Uterus (tissue), 4 donors: ENCODE data around the gene HAUS8. TPM values are rescaled to one million over a fixed set of nuclear protein-coding genes. Genes with fewer than 3 reads are reported as not detected.

Source experiments
- DNase-seq, 2 donors: peaks; one replicate each; pipeline ENCODE4 v3.0.0-alpha.2; 2019 to 2020
- H3K27ac ChIP-seq, 2 donors: fragments of 200-600 bp; sonication (generic); 1 replicate in 1 of 2; 2 replicates in 1 of 2; pipeline ENCODE4 v1.5.1; 2016 to 2018
- H3K27me3 ChIP-seq, 2 donors: fragments of 200-600 bp; sonication (generic); one replicate each; pipeline ENCODE4 v1.5.1; 2018 to 2019; ENCODE audit warnings: control low read depth in 1 of 2
- H3K36me3 ChIP-seq, 2 donors: fragments of 200-600 bp; sonication (generic); one replicate each; pipeline ENCODE4 v1.5.1; 2019; ENCODE audit warnings: control low read depth in 1 of 2
- H3K4me1 ChIP-seq, 2 donors: fragments of 200-600 bp; sonication (generic); one replicate each; pipeline ENCODE4 v1.5.1; 2018 to 2019; ENCODE audit warnings: control low read depth in 1 of 2
- H3K4me3 ChIP-seq, 2 donors: fragments of 200-600 bp; sonication (generic); 1 replicate in 1 of 2; 2 replicates in 1 of 2; pipeline ENCODE4 v1.5.1; 2018 to 2019; ENCODE audit warnings: mild to moderate bottlenecking in 1 of 2
- H3K9me3 ChIP-seq, 2 donors: fragments of 200-600 bp; sonication (generic); one replicate each; pipeline ENCODE4 v1.5.1; 2019; ENCODE audit warnings: control low read depth in 1 of 2
- POLR2A ChIP-seq, 2 donors: fragments of 450-650 bp; IDR thresholded peaks; one replicate each; pipeline ENCODE4 v1.6.1; 2016; ENCODE audit warnings: antibody characterized with exemption in 2 of 2, mild to moderate bottlenecking in 1 of 2, moderate library complexity in 1 of 2
- intact Hi-C: fragments of 100-400 bp; cut with DNase I; formaldehyde crosslinking; loops from one replicate; pipeline ENCODE4 v1.15.1; 2023; ENCODE audit warnings: low total_unique reads
- total RNA-seq, 4 donors: library from RNA; depleted of rRNA in 3 of 4; stranded (reverse); fragments of >200 nt in 3 of 4; gene quantifications; one replicate each; pipeline versions ENCODE4 v1.1.0 to v1.2.4, GENCODE V29; 2014 to 2023
- TF ChIP-seq, protein P1 (sequence below), 4 experiments: fragments of 200-600 bp in 2 of 4; fragments of 450-650 bp in 2 of 4; sonication (generic) in 2 of 4; IDR thresholded peaks; one replicate each; pipeline ENCODE4 v1.5.1; 2016 to 2019; ENCODE audit warnings: antibody characterized with exemption in 4 of 4, mild to moderate bottlenecking in 2 of 4, moderate library complexity in 1 of 4
- donor health status: DM: yes; HTN: yes; CAD: no.

The HAUS8 gene
- total RNA-seq, 4 donors from 2014 or later: 2.6 to 11.5 (median 6.9) TPM

DNA sequence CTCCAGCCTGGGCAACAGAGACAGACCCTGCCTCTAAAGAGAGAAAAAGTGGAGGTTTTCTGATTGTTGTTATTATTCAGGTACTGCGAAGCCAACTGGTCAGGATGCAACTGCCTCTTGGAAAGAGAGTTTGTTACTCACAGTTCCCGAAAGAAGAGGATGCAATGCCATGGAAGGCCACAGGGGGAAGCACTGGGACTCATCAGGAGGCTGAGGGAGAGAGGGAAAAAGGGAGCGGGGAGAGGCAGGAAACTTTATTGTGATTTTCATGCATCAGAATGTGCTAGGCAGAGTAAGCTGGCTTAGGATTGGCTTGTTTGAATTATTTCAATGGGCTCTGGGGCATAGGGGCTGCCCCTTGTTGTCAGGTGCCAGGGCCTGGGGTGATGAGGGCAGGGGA is 27.9 kb upstream of the HAUS8 start:
- TF ChIP-seq, protein P1, sequence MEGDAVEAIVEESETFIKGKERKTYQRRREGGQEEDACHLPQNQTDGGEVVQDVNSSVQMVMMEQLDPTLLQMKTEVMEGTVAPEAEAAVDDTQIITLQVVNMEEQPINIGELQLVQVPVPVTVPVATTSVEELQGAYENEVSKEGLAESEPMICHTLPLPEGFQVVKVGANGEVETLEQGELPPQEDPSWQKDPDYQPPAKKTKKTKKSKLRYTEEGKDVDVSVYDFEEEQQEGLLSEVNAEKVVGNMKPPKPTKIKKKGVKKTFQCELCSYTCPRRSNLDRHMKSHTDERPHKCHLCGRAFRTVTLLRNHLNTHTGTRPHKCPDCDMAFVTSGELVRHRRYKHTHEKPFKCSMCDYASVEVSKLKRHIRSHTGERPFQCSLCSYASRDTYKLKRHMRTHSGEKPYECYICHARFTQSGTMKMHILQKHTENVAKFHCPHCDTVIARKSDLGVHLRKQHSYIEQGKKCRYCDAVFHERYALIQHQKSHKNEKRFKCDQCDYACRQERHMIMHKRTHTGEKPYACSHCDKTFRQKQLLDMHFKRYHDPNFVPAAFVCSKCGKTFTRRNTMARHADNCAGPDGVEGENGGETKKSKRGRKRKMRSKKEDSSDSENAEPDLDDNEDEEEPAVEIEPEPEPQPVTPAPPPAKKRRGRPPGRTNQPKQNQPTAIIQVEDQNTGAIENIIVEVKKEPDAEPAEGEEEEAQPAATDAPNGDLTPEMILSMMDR (IDR thresholded peaks at IDR 0.05): peak in 1 of 4 experiments; percentile 19
- TF ChIP-seq POLR2A (IDR thresholded peaks at IDR 0.05): no peak
- DNase-seq: no peak
- Histone ChIP-seq H3K9me3 (no peaks in the 10 kb centered on the region), H3K27me3 (no peaks in the 10 kb centered on the region), H3K36me3 (no peaks in the 10 kb centered on the region), H3K4me1 (peaks cover 6 to 11% of the 10 kb centered on the region in 2 donors), H3K27ac (no peak overlapping the region), H3K4me3 (no peak overlapping the region)
- intact Hi-C loops: no loop called here

DNA sequence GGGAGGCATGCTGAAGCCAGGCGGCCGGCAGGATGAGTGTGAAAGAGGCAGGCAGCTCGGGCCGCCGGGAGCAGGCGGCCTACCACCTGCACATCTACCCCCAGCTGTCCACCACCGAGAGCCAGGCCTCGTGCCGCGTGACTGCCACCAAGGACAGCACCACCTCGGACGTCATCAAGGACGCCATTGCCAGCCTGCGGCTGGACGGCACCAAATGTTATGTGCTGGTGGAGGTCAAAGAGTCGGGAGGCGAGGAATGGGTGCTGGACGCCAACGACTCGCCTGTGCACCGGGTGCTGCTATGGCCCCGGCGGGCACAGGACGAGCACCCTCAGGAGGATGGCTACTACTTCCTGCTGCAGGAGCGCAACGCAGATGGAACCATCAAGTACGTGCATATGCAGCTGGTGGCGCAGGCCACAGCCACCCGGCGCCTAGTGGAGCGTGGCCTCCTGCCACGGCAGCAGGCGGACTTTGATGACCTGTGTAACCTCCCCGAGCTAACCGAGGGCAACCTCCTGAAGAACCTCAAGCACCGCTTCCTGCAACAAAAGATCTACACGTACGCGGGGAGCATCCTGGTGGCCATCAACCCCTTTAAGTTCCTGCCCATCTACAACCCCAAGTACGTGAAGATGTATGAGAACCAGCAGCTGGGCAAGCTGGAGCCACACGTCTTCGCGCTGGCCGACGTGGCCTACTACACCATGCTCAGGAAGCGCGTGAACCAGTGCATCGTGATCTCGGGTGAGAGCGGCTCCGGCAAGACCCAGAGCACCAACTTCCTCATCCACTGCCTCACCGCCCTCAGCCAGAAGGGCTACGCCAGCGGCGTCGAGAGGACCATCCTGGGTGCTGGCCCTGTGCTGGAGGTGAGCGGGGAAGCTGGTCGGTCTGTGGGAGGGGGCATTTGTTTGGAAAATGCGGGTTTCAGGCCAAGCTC is 26.7 kb upstream of the HAUS8 start:
- no peaks in the 10 kb centered on the region for H3K27me3 ChIP-seq
- no peaks in the 10 kb centered on the region for H3K36me3 ChIP-seq
- DNase-seq: no peak
- no peaks in the 10 kb centered on the region for H3K9me3 ChIP-seq
- no peak overlapping the region for H3K4me3 ChIP-seq
- H3K4me1 ChIP-seq: peaks cover 0 to 3% of the 10 kb centered on the region in 2 donors
- TF ChIP-seq, protein P1 (IDR thresholded peaks at IDR 0.05): no peak
- TF ChIP-seq POLR2A (IDR thresholded peaks at IDR 0.05): no peak
- intact Hi-C loops: no loop called here
- no peak overlapping the region for H3K27ac ChIP-seq

DNA sequence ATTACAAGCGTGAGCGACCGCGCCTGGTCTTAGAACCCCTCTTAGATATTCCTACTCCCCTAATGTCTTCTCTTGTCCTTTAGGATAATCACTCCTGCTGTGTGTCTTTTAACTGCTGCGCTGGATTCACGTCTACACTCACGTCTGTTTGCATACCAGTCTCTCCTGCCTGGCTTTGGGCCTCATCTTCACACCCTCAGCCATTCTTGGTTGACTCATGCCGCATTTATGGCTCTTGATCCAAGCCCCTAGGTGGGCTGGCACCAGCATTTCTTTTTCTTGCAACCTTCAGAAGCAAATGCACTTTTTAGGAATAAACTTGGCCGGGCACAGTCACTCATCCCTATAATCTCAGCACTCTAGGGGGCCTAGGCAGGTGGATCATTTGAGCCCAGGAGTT is 23.1 kb upstream of the HAUS8 start:
- intact Hi-C loops: no loop called here

DNA sequence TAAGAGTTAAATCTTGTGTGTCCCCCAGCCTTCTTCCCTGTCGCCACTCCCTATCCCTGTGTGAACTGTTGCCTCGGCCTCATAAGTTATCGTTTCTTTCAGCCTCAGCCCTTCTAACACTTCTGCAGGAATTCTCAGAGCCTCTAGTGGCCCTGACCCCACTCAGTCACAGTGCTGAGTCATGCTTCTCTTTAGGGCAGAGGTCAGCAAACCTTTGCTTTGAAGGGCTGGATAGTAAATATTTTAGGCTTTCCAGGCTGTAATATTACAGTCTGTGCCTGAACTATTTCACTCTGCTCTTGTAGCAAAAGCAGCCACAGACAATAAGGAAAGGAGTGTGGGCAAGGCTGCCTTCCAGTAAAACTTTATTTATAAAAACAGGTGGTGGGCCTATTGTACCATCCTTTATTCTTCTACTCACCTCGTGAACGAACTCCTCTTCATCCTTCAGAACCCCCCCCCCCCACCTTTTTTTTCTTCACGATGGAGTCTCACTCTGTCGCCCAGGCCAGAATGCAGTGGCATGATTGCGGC is 22.4 kb upstream of the HAUS8 start:
- no peaks in the 10 kb centered on the region for H3K36me3 ChIP-seq
- H3K4me1 ChIP-seq: peaks cover 4 to 9% of the 10 kb centered on the region in 2 donors
- H3K4me3 ChIP-seq: no peak overlapping the region
- DNase-seq: peak in 1 of 2 donors; percentile 47
- no peak for TF ChIP-seq POLR2A (IDR thresholded peaks at IDR 0.05)
- TF ChIP-seq, protein P1 (IDR thresholded peaks at IDR 0.05): no peak
- no peaks in the 10 kb centered on the region for H3K9me3 ChIP-seq
- intact Hi-C loops: no loop called here
- no peaks in the 10 kb centered on the region for H3K27me3 ChIP-seq
- H3K27ac ChIP-seq: peak overlapping the region; percentile 57 to 91

More for the DNA sequence above, 23.1 kb upstream of the HAUS8 start:
- Histone ChIP-seq H3K9me3 (no peaks in the 10 kb centered on the region), H3K4me1 (peaks cover 4 to 9% of the 10 kb centered on the region in 2 donors), H3K27me3 (no peaks in the 10 kb centered on the region), H3K27ac (peak overlapping the region; percentile 57 to 91), H3K36me3 (no peaks in the 10 kb centered on the region), H3K4me3 (no peak overlapping the region)
- TF ChIP-seq, protein P1 (IDR thresholded peaks at IDR 0.05): no peak
- no peak for TF ChIP-seq POLR2A (IDR thresholded peaks at IDR 0.05)
- DNase-seq: no peak
